Thyroid gland (tissue), 4 donors: ENCODE results near the gene PLG. TPM values are rescaled to one million over a fixed set of nuclear protein-coding genes. Genes with fewer than 3 reads are reported as not detected.
"Not testable (repeated sequence)": the region's sequence is repeated elsewhere in the genome, so short reads cannot be mapped to it uniquely, and the experiment has no call there.

ENCODE experiments used
- DNase-seq, 2 donors: peaks; one replicate each; pipeline ENCODE4 v3.0.0-alpha.2; 2019
- H3K27ac ChIP-seq, 3 donors: fragments of 200-600 bp; sonication (generic); 1 replicate in 2 of 3; 2 replicates in 1 of 3; pipeline ENCODE4 v1.5.1; 2016 to 2019; ENCODE audit warnings: mild to moderate bottlenecking in 1 of 3, moderate library complexity in 1 of 3
- H3K27me3 ChIP-seq: fragments of 200-600 bp; sonication (generic); one replicate; pipeline ENCODE4 v1.5.1; 2019
- H3K36me3 ChIP-seq, 2 donors: fragments of 200-600 bp; sonication (generic); one replicate each; pipeline ENCODE4 v1.5.1; 2016 to 2019
- H3K4me1 ChIP-seq, 2 donors: fragments of 200-600 bp; sonication (generic); one replicate each; pipeline ENCODE4 v1.5.1; 2017 to 2019
- H3K4me3 ChIP-seq, 3 donors: fragments of 200-600 bp; sonication (generic); replicated peaks in 1 of 3; 1 replicate in 2 of 3; 2 replicates in 1 of 3; pipeline ENCODE4 v1.5.1; 2016; ENCODE audit warnings: mild to moderate bottlenecking in 1 of 3
- H3K9me3 ChIP-seq: fragments of 200-600 bp; sonication (generic); one replicate; pipeline ENCODE4 v1.5.1; 2017
- CTCF ChIP-seq, 6 experiments: fragments of 200-600 bp in 3 of 6; fragments of 450-650 bp in 3 of 6; sonication (generic) in 3 of 6; IDR thresholded peaks; one replicate each; pipeline ENCODE4 v1.5.1; 2016 to 2019; ENCODE audit warnings: antibody characterized with exemption in 6 of 6, mild to moderate bottlenecking in 2 of 6, inconsistent platforms in 1 of 6, moderate library complexity in 1 of 6
- POLR2A ChIP-seq, 2 donors: fragments of 450-650 bp; IDR thresholded peaks; one replicate each; pipeline ENCODE4 v1.6.1; 2017; ENCODE audit warnings: antibody characterized with exemption in 2 of 2, mild to moderate bottlenecking in 2 of 2, moderate library complexity in 1 of 2
- WGBS, 2 donors: methylation state at CpG; one replicate each; pipeline ENCODE4 v1.1.5; 2017; 5-methylcytosine and 5-hydroxymethylcytosine counted together
- intact Hi-C: fragments of 100-400 bp; cut with DNase I; formaldehyde crosslinking; loops from one replicate; pipeline ENCODE4 v1.15.1; 2023
- total RNA-seq, 4 donors: library from RNA; depleted of rRNA; stranded (reverse); fragments of >200 nt; gene quantifications; one replicate each; pipeline ENCODE4 v1.2.3, GENCODE V29; 2016

The PLG gene
- total RNA-seq, 4 donors from 2014 or later = not detected

- no peaks in the 10 kb centered on the region for H3K27me3 ChIP-seq
- no peaks in the 10 kb centered on the region for H3K4me1 ChIP-seq
- no peak for DNase-seq
- intact Hi-C loops = no loop called here
- no peaks in the 10 kb centered on the region for H3K36me3 ChIP-seq
- no peaks in the 10 kb centered on the region for H3K9me3 ChIP-seq
- H3K27ac ChIP-seq = no peak overlapping the region
- 79 to 92% methylated on average over 1 of the region's 1 CpG for WGBS, 2 donors
- no peak overlapping the region for H3K4me3 ChIP-seq
- TF ChIP-seq POLR2A (IDR thresholded peaks at IDR 0.05) = no peak
- no peak for TF ChIP-seq CTCF (IDR thresholded peaks at IDR 0.05)
These were observed 80.2 kb downstream of the PLG start for GRCh38 chr6:160782228-160782627.

- Histone ChIP-seq H3K4me3 (no peak overlapping the region), H3K9me3 (no peaks in the 10 kb centered on the region), H3K27ac (no peak overlapping the region), H3K27me3 (no peaks in the 10 kb centered on the region), H3K4me1 (no peaks in the 10 kb centered on the region), H3K36me3 (no peaks in the 10 kb centered on the region)
- no peak for TF ChIP-seq POLR2A (IDR thresholded peaks at IDR 0.05)
- no peak for TF ChIP-seq CTCF (IDR thresholded peaks at IDR 0.05)
- intact Hi-C loops = no loop called here
- no peak for DNase-seq
- 67 to 75% methylated on average over 7 of the region's 7 CpGs for WGBS, 2 donors
These were observed 81.7 kb downstream of the PLG start for GRCh38 chr6:160783741-160784140.

- H3K9me3 ChIP-seq, intact Hi-C loops, H3K27ac ChIP-seq, H3K27me3 ChIP-seq, H3K4me1 ChIP-seq, DNase-seq, H3K36me3 ChIP-seq, H3K4me3 ChIP-seq: not testable (repeated sequence)
- WGBS, 2 donors = 90% methylated on average over 3 of the region's 3 CpGs
These were observed 86.1 kb downstream of the PLG start for GRCh38 chr6:160788126-160788525.

- Histone ChIP-seq H3K4me3 (no peak overlapping the region), H3K36me3 (no peaks in the 10 kb centered on the region), H3K27ac (no peak overlapping the region), H3K27me3 (no peaks in the 10 kb centered on the region), H3K4me1 (no peaks in the 10 kb centered on the region), H3K9me3 (no peaks in the 10 kb centered on the region)
- no peak for DNase-seq
- 77 to 84% methylated on average over 4 of the region's 4 CpGs for WGBS, 2 donors
- TF ChIP-seq POLR2A (IDR thresholded peaks at IDR 0.05) (no peak), CTCF (IDR thresholded peaks at IDR 0.05) (no peak)
- intact Hi-C loops = no loop called here
These were observed 86.8 kb downstream of the PLG start for GRCh38 chr6:160788806-160789205.

- intact Hi-C loops = no loop called here
- WGBS, 2 donors = 79 to 82% methylated on average over 8 to 9 of the region's 9 CpGs
- TF ChIP-seq CTCF (IDR thresholded peaks at IDR 0.05) (no peak), POLR2A (IDR thresholded peaks at IDR 0.05) (no peak)
- Histone ChIP-seq H3K36me3 (no peaks in the 10 kb centered on the region), H3K9me3 (no peaks in the 10 kb centered on the region), H3K27ac (no peak overlapping the region), H3K4me3 (no peak overlapping the region), H3K27me3 (no peaks in the 10 kb centered on the region), H3K4me1 (no peaks in the 10 kb centered on the region)
- DNase-seq = no peak
These were observed 87.4 kb downstream of the PLG start for GRCh38 chr6:160789263-160790027.
